NCI-H2196 (cell line): ENCODE results near the gene SERPINE2.

ENCODE experiments used
- DNase-seq: peaks from one replicate; lab custom pipeline; 2025; ENCODE audit not compliant: unreplicated experiment; lab: John Stamatoyannopoulos, UW

Gene SERPINE2

DNA sequence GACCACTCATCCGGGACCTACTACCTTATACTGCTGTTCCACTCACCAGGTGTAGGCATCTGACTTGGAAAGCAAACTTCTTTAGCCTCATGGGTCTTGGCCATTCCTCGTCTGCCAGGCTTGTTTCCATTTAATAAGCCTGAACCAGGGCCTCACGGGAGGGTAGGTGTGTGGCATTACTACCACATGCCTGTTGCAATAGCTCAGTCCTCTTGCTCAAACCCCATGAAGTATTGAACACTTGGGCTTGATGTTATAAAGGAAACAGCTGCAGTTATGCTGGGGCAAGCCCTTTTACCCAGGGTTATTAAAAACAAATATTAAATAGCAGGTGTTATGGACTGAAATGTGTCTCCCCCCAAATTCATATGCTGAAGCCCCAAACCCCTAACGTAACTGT lies 60.6 kb downstream of the SERPINE2 start:
- DNase-seq, result no peak

DNA sequence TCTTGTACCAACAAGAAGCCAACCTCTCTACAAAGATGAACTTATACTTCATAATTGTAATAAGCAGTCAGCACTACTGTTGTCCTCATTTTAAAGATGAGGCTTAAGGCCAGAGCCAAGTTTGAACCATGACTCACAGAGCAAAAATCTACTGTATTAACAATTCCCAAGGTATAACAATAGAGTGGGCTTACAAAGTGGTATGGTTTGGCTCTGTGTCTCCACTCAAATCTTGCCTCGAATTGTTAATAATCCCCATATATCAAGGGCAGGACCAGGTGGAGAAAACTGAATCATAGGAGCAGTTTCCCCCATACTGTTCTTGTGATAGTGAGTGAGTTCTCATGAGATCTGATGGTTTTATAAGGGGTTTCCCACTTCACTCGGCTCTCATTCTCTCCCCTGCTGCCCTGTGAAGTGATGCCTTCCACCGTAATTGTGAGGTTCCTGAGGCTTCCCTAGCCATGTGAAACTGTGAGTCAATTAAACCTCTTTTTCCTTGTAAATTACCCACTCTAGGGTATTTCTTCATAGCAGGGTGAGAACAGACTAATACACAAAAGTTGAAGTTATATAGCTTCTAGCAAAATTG lies 62.4 kb downstream of the SERPINE2 start:
- DNase-seq, result no peak

GRCh38 chr2:223973606-223974005 lies 65.5 kb downstream of the SERPINE2 start:
- no peak for DNase-seq

DNA sequence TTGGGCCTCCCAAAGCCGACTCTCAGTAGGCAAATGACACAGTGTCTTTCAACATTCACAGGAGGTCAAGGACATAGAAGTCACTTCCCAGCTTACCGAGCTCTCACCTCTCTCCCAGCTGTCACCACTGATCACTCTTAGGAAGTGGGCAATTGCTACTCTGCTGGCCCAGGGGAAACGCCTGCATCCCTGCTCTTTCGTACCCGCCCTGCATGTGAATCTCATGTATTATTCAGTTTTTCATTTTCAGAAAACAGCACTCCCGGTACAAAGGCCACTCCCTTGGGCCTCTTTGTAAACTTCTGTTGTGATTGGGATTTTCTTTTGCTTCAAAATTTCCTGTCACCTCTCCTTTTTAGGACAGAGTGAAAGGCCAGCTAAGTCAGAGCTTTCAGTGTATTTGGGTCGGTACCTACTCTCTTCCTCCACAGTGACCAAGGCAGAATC lies 66.4 kb downstream of the SERPINE2 start:
- DNase-seq, result no peak

DNA sequence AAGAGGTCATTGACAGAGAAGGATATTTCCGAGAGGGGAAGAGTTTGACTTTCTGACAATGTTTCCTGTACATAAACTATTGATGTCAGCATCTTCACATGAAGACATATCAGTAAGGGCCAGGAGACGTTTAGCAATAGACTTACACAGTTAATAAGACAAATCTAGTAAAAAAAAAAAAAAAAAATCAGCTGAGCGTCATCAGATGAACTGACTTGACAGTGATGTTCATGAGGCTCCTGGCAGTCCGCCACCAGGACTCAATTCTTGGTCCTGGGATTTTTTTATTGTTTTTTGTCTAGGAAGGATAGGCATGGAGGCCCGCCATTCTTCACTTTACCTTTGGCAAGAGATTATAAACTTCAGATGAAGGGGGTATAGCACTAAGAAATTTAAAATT lies 67.4 kb downstream of the SERPINE2 start:
- DNase-seq, result no peak

DNA sequence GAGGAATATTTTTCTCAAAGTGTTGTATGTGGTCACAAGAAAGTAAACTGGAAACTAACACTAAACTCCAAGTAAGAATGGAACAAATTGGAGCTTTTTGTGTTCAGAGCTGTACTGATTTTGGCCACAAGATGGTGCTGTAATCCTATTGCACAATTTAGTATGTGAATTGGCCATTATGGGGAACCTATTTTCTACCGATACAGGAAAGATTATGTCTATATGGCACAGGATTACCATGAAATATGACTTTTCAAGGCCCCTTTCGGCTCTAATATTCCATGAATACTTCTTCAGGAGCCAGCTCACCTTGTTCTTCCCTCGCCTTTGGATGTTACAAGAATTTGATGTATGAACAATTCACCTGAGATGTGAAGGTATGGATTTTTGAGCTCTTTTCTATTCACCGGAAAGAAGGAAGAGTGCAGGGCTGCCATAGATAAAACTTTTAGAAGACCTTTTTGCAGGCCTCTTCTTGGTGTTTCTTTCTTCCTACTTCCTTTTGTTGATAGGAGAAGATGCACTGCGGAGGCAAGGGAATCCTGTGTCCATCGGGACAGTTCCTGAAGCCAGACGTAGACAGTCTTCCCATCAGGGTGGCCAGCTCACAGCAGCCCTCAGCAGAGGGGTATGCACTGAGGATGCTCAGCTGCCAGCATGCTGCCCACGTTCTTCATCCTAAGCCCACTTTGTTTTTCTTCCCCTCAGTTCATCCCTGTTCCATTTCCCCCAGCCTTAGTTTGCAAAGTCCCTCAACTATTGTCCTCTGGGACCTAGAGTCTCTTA lies 68.5 kb downstream of the SERPINE2 start:
- DNase-seq, result peak; percentile 73

DNA sequence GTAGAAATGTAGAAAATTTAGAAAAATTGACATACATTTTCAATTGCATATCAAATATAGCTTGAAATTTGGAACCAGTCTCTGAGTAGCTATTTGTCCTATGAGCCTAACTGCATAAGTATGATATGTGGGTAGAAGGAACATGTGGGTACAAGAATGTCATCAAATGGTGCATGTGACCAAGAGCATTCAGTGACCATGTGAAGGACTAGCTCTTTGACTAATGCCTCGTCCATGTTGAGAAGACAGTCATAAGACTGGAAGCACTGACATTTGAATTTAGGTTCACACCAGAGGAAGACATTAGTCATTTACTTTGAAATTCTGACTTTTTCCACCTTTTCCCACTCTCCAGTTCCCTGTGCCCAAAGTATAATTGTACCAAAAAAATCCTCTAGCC lies 69.2 kb downstream of the SERPINE2 start:
- DNase-seq, result no peak

DNA sequence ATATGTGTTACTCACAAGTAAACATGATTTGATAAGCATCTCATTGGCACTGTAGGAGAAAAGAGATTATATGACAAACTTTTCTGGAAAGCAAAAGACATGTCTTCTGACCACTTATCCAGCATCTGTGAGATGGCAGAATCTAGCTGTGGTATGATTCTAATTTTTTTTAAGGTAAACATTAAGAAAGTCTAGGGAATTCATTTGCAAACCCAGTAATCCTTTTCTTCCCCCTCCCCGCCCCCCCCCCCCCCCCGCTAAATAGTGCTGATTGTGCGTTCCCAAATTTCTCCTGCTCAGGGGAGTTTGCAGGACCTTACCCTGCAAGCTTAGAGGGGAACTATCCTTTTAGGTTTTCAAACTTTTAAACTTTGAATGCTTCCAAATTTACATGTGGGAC lies 69.8 kb downstream of the SERPINE2 start:
- DNase-seq, result no peak

- no peak for DNase-seq
Observed at GRCh38 chr2:223967981-223968380, 71.1 kb downstream of the SERPINE2 start.

GRCh38 chr2:223959688-223960087 lies 79.4 kb downstream of the SERPINE2 start:
- no peak for DNase-seq

DNA sequence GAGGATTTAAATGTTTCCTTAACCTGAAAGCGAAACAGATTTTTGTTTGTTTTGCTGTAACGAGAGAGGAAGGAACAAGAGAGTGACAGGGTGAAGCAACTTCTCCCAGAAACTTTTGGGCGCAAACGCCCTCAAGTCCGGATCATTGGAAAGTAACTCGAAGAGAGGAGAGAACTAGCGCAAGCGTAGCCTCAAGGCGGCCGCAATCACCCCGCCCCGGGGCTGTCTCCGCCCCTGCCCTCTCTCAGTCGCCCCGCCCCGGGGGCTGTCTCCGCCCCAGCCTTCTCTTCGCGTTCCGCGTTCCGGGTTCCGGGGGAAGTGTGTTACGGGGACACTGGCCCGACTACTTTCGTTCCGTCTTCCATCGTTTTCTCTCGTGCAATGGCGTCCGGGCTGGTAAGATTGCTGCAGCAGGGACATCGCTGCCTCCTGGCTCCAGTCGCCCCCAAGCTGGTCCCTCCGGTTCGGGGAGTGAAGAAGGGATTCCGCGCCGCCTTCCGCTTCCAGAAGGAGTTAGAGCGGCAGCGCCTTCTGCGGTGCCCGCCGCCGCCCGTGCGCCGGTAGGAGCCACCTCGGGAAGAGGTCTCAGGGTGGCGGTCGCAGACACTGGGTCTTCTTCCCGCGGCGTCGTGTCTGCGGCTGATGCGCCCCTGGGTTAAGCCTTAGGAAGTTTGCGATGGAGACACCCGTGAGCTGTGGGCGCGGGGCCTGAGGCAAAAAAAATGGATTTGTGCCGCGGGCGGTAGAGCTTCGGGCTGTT lies 81.8 kb downstream of the SERPINE2 start, which contains the start of gene MRPL44:
TSS of gene MRPL44 (plus strand) at position 372 of the 760 bp plus-strand sequence. CDS start at position 382, 10 bp downstream.
- peak; percentile 97 for DNase-seq

DNA sequence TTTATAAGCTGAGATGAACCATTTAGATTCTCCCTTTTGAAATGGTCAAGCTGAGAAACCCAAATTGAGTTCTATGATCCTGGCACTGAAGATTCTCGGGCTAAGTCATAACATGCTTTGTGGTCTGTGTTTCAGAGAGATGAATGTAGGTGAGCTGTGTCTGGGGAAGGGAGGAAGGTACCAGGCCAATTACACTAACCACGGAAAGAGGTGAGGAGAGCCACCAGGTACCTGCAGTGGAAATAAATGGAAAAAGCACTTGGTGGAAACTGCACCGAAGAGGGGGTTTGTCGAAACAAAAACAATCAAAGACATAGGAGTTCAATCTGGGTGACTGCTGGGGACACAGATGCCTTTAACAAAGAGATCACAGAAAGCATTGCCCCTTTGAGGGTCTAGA lies 82.8 kb downstream of the SERPINE2 start:
- DNase-seq, result no peak

DNA sequence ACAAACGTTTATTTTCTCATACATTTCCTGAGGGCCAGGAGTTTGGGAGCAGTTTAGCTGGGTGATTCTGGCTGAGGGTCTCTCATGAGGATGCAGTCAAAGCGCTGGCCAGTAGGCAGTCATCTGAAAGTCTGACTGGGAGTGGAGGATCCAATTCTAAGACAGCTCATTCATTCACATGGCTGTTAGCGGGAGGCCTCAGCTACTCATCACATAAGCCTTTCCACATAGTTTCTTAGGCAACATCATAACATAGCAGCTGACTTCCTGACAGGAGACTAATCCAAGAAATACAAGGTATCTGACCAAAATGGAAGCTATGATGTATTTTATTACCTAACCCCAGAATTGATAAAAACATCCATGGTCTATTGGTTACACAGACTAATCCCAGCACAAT lies 84.7 kb downstream of the SERPINE2 start:
- DNase-seq, result no peak

DNA sequence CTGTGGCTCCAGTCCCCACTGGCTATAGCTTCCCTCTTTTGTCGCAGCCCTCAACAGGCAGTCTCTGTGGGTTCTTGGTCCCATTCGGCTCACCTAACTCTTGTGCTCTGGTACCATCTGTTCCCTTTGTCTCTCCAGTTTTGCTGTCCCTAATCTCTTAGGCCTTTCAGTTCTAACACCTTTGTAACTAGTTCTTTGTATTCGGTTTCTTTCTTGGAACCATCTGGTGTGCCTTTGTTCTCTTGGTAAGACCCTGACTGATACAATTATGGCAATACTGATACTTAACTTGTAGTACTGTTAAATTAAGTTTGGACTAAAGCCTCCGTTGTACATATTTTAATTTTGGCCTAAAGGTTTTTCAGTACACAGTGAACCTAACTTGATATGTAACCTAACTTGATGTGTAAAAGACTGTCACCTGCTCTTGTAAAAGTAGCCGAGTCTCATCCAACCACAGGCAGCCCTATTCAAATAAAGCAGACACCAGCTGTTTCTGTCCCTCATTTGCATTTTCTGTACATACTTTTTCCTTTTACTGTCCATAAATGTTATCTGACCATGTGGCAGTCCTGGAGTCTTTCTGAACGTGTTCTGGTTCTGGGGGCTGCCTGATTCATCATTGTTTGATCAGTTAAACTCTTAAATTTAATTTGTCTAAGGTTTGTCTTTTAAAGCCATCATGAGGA lies 86.7 kb downstream of the SERPINE2 start:
- DNase-seq, result no peak

DNA sequence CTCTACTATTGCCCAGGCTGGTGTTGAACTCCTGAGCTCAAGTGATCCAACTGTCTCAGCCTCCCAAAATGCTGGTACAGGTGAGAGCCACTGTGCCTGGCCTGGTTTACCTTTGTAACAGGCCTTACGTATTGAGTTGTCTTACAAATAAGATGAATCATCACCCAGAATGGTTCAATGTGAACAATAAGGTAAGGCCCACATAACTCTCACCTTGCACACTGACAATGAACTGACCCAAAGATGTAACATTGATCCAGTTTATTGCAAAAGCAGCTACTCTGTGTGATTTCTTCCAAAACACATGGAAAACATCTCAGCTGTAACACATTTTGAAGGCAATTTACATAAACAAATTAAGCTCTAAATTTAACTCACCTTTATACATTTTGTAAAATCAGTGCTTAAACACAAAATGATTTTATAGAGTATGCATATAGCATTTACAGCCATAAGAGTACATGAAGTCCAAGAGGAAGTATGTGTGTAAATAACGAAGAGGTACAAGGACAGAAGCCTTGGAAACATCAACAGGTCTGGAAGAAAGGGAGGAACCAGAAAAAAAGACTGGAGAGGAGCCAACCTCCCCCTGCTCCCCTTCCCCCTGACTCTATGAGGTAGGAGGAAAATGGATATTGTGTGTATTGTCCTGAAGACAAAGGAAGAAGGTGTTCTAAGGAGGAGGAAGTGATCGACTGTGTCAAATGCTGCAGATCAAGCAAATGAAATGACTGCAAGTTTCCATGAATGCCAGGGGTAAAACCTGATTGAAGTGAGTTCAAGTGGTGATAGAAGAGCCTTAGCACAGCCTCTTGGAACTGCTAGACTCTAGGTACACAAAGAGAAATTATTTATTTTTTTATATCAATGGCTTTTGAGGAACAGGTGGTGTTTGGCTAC lies 88.4 kb downstream of the SERPINE2 start:
- DNase-seq, result peak; percentile 10

- no peak for DNase-seq
Observed at GRCh38 chr2:223949241-223949840, 89.7 kb downstream of the SERPINE2 start.

DNA sequence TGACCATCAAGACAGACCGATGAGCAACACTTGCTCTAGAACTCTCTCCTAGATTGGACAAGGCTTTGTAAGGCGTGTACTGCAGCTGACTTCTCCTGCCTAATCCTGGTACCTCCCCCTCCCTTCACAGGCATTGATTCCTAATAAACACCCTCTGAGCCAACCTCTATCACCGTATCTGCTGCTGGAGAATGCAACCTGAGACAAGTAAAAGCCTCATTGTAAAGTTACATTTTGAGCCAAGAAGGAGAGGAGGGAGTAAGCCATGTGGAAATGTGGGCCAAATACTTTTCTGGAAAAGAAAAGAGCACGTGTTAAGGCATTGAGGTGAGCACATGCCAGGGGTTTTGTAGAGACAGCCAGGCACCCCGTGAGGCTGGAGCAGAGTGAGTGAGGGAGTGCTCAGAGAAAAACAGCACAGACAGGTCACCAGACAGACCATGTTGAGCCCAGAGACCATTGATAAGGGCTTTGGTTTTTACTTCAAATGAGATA lies 91.3 kb downstream of the SERPINE2 start:
- no peak for DNase-seq

DNA sequence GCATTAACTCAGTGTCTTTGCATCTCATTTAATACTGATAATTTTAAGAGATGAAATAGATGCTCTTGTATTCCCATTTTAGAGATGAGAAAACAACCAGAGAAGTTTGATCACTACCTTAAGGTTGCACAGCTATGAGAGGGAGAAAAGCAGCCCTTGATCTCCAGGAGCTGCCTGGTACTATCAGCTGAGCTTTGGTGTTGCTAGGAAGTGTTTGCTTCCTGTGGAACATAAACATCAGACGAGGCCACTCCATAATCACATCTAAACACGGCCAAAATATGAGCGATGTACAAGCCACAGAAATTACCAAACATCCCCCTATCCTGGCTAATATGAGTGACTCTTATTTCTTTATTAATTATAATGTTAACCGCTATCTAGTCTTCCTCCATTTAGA lies 93.3 kb downstream of the SERPINE2 start:
- DNase-seq, result no peak

DNA sequence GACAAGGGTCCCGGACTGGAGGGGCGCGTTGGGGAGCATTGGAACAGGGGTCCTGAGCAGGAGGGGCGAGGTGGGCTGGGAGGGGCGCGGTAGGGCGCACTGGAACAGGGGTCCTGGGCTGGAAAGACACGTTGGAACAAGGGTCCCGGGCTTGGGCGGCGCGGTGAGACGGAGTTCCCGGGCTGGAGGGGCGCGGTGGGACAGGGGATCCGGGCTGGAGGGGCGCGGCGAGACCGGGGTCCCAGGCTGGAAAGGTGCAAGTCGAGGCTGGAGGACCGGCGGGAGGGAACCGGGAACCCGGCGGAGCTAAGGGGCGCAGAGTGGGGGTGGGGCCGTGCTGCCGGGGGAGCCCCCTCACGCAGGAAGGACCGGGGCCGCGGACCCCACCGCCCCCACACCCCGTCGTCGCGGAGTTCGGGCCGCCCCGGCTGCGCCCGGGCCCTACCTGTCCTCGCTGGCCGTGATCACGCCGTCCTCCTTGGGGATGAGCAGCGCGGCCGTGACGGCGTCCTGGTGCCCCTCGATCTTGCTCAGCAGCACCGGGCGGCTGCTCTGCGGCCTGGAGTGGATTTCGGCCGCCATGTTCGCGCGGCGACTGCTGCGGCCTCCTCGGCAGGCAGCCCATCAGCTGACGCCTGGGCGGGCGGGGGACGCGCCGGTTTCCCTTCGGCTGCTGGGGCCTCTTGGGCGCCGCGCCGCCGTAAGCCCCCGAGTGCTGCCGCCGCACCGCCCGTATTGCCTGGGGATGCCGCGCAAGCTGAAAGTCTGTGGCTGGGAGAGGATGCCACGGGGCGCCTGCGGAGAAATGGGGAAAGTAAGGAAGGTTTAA lies 94.2 kb downstream of the SERPINE2 start, which contains the start of gene WDFY1:
TSS of gene WDFY1 (minus strand) at position 633 of the 829 bp plus-strand sequence. CDS start at position 582, 51 bp downstream.
- peak; percentile 88 for DNase-seq
